Measurements from ENCODE around the gene MRPL17.

MRPL17 gene

GRCh38 chr11:6686006-6686405, 2.9 kb upstream of the MRPL17 start:
- Histone ChIP-seq H3K4me3 (no peak overlapping the region), H3K27ac (no peak overlapping the region)

GRCh38 chr11:6684068-6684467, 928 bp upstream of the MRPL17 start:
- Histone ChIP-seq H3K4me3 (peak overlapping the region in 3 of 7 experiments; percentile 74 to 77 (median 75)), H3K27ac (peak overlapping the region in 13 of 21 experiments; percentile 74 to 95 (median 90))

DNA sequence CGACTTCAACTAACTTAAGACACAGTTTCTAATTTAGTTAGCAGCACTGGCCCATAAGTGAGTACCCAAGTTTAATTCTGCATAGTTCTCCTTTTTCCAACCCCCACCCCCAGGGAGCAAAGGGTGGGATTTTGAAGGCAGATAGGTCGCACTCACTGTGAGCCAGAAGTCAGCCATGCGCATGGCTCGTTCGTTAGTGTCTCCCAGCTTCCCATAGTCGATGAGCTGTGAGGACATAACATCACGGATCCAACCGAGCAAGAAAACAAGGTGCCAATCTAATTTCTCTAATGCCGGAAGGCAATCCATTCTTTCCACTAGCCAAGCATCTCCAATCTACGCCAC, 577 bp downstream of the MRPL17 start:
- Histone ChIP-seq H3K4me3 (peak overlapping the region; percentile 59 to 77 (median 69)), H3K27ac (peak overlapping the region in 20 of 21 experiments; percentile 67 to 95 (median 88))

- peak overlapping the region in 13 of 21 experiments; percentile 78 to 95 (median 89) for H3K27ac ChIP-seq
- H3K4me3 ChIP-seq: peak overlapping the region; percentile 59 to 77 (median 69)
Observed at GRCh38 chr11:6681949-6682348, 1.2 kb downstream of the MRPL17 start.

GRCh38 chr11:6681505-6681904, 1.6 kb downstream of the MRPL17 start:
- Histone ChIP-seq H3K27ac (peak overlapping the region in 5 of 21 experiments; percentile 35 to 94 (median 87)), H3K4me3 (peak overlapping the region in 1 of 7 experiments; percentile 66)

- no peak overlapping the region for H3K4me3 ChIP-seq
- no peak overlapping the region for H3K27ac ChIP-seq
Observed at GRCh38 chr11:6677018-6677417, 6.1 kb downstream of the MRPL17 start.

GRCh38 chr11:6674862-6675261, 8.3 kb downstream of the MRPL17 start:
- peak overlapping the region in 8 of 21 experiments; percentile 3 to 58 (median 25) for H3K27ac ChIP-seq
- H3K4me3 ChIP-seq: no peak overlapping the region

DNA sequence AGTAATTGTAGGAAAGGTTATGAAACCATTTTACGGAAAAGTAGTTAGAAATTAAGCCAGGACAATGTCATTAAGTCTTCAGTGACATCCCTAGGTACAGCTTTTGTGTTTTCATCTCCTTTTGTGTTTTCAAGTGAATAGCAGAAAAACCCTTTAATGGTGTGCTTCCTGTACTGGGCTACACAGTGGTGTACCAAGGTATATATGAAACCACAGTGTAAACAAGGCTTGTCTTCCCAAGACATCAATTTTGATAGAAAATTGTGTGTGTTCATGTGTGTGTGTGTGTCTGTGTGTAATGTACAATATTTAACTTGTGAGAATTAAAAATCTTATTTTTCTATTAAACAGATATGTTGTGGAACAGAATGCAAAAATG, 8.9 kb downstream of the MRPL17 start:
- peak overlapping the region in 6 of 21 experiments; percentile 10 to 58 (median 38) for H3K27ac ChIP-seq

GRCh38 chr11:6673523-6674218, 9.5 kb downstream of the MRPL17 start:
- Histone ChIP-seq H3K27ac (no peak overlapping the region), H3K4me3 (no peak overlapping the region)

More for the DNA sequence above, 8.9 kb downstream of the MRPL17 start:
- no peak overlapping the region for H3K4me3 ChIP-seq

- H3K4me3 ChIP-seq: no peak overlapping the region
- H3K27ac ChIP-seq: no peak overlapping the region
Observed at GRCh38 chr11:6671991-6672390, 11.1 kb downstream of the MRPL17 start.

- H3K27ac ChIP-seq: no peak overlapping the region
Observed at GRCh38 chr11:6670202-6670830, 12.8 kb downstream of the MRPL17 start.

GRCh38 chr11:6667733-6668374, 15.3 kb downstream of the MRPL17 start:
- no peak overlapping the region for H3K27ac ChIP-seq
- no peak overlapping the region for H3K4me3 ChIP-seq

More at GRCh38 chr11:6670202-6670830, 12.8 kb downstream of the MRPL17 start:
- no peak overlapping the region for H3K4me3 ChIP-seq

DNA sequence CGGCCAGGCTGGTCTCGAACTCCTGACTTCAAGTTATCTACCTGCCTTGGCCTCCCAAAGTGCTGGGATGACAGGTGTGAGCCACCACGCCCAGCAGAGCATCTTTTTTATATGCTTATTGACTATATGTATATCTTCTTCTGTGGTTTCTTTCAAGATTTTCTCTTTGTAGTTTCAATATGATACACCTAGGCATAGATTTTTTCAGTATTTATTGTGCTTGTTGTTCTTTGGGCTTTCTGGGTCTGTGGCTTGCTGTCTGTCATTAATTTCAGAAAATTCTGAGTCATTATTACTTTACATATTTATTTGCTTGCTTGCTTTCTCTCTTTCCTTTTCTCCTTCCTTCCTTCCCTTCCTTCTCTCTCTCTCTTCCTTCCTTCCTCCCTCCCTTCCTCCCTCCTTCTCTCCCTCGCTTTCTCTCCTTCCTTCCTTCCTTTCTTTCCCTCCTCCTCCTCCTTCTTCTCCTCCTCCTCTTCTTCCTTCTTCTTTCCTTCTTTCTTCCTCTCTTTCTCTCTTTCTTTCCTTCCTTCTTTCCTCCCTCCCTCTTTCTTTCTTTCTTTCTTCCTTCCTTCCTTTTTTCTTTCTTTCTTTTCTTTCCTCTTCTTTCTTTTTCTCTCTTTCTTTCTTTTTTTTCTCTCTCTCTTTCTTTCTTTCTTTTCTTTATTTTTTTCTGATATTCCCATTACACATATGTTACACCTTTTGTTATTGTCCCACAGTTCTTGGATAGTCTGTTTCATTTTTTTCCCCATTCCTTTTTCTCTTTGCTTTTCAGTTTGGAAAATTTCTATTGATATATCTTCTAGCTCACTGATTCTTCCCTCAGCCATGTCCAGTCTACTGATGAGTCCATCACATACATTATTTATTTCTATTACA, 16.6 kb downstream of the MRPL17 start:
- Histone ChIP-seq H3K27ac (no peak overlapping the region), H3K4me3 (no peak overlapping the region)

DNA sequence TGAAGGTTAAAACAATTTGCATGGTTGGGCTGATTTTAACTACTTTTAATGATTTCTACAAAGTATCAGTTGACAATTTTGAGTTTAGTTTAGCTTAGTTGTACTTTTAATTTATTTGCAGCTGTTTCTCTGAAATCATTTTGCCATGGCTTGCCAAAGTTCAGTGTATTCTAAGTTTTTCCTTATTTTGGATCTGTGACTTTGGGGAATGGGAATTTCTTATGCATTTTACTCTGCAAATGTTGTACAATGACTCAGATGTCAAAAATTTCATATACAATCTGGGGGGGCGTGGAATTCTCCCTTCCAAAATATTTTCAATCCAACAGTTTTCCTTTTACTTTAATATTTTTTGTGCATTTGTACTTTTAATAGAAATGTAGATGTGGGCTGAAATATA, 18.6 kb downstream of the MRPL17 start:
- no peak overlapping the region for H3K27ac ChIP-seq
- H3K4me3 ChIP-seq: no peak overlapping the region

GRCh38 chr11:6663794-6664469, 19.2 kb downstream of the MRPL17 start:
- Histone ChIP-seq H3K27ac (no peak overlapping the region), H3K4me3 (no peak overlapping the region)

GRCh38 chr11:6660712-6661111, 22.4 kb downstream of the MRPL17 start:
- Histone ChIP-seq H3K4me3 (no peak overlapping the region), H3K27ac (no peak overlapping the region)

DNA sequence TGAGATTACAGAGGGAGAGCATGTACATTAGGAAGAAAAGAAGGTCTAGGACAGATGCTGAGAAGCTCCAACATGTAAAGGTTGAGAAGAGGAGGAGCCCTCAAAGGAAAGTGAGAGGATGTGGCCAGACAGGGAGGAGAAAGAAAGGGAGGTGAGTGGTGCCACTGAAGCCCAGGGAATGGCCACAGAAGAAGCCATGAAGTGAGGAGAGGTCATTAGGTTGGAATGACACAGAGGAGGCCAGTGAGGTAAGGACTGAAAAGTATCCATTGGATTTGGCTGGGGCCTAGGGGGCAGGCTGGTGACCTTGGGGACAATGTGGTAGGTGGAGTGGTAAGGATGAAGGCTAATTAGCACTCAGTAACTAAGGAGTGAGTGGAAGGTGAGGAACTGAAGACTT, 24.5 kb downstream of the MRPL17 start:
- H3K27ac ChIP-seq: no peak overlapping the region
- no peak overlapping the region for H3K4me3 ChIP-seq

DNA sequence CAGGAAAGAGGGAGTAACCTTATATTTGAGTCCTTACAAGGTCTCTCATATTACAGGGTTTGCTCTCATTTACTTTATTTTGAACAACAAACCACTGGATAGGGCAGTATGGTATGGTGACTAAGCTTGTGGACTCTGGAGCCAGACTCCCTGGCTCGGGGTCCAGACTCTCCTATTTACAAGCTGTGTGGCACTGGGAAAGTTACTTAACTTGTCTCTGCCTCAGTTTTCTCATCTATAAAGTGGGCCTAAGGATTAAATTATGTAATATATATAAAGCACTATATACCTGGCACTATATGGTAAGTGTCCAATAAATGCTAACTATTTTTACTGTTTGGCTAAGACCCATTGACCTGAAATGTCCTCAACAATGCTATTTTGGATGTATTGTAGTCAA, 25.8 kb downstream of the MRPL17 start:
- Histone ChIP-seq H3K4me3 (no peak overlapping the region), H3K27ac (no peak overlapping the region)

DNA sequence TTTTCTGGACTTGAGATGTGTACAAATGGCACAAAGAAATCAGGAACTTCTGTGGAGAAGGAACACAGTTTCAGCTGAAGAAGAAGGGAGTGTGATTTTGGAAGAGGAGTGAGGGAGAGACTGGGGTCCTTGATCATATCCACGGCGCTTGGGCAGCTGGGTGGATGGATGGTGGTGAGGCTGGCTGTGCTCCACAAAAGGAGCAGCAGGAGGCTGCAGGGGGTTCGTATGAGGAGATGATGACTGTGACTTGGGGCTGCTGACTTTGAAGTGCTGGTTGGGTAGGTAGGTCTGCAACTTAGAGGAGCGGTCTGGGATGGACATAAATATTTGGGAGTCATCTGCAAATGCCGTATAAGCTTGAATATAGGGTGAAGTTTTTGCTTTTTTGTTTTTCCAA, 26.2 kb downstream of the MRPL17 start:
- H3K27ac ChIP-seq: peak overlapping the region in 1 of 21 experiments; percentile 47
- H3K4me3 ChIP-seq: no peak overlapping the region

Data from skin epidermis (tissue), 12 donors.